Measurements from ENCODE around the gene TMEM54.
"Not testable (repeated sequence)": the region's sequence is repeated elsewhere in the genome, so short reads cannot be mapped to it uniquely, and the experiment has no call there.

Gene TMEM54

DNA sequence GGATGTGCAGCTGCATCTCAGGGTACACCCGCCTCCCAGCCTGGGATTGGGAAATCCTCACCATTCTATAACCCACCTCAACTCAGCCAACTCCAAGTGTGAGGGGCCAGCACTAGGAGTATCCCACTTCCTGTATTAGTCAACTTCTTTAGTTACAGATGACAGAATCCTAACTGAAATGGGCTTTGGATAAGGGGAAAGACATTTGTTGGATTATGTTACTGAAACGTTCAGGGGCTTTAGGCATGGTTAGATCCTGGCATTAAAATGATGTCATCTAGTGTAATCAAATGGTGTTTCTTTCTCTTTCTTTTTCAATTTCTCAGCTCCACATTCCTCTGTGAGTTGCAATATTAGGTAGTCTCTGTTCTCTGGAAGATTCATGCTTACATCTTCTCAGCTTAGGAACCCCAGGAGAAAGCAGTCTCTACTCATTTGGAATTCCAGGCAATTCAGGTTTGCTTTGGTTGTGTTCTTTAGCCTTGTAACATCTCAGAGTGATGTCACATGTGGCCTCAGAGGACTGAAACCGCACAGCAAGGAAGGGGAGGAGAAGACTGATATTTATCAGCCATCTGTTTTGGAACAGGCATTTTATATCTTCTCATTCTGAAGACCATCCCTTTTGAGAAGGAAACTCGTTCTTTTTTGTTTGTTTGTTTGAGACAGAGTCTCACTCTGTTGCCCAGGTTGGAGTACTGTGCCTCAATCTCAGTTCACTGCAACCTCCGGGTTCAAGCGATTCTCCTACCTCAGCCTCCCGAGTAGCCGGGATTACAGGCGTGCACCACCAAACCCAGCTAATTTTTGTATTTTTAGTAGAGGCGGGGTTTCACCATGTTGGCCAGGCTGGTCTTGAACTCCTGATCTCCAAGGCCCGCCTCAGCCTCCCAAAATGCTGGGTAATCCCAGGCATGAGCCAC, 18.9 kb upstream of the TMEM54 start:
- DNase-seq (ENCODE audit: low spot score), result no peak

DNA sequence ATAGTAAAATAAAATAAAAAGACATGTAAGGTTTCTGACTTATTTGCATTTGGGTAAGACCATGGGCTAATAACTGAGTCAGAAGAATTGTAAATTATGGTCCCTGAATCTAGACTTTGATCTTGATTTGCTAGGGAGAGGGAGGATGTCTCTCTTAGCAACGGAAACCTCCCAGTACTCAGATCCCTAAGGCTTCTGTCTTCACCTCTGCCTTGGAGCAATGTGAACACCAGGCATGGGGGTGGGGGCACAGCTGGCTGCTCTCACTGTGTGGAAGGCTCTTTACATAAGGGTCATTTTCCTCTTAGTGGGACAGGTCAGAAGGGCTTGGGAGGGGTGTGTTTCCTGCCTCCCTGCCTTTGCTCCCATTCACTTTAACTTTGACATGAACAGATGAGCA, 17.0 kb upstream of the TMEM54 start:
- DNase-seq (ENCODE audit: low spot score), result no peak

DNA sequence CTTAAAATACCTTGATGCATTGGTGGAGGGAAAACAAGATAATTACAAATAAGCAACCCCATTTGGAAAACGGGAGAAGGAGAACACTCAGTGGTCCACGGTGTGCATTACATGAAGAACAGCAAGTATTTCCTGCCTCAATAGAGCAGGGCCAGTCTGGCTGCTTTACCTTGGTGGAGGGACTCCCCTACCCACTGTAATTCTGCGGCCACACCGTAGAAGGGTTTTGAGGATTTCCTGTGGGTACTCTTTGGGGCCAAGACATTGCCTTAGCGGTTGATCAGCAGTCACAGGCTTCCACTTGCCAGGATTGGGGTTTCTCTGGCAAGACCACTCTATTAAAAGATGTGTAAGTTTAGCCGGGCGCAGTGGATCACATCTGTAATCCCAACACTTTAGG, 16.3 kb upstream of the TMEM54 start:
- DNase-seq (ENCODE audit: low spot score), result no peak

DNA sequence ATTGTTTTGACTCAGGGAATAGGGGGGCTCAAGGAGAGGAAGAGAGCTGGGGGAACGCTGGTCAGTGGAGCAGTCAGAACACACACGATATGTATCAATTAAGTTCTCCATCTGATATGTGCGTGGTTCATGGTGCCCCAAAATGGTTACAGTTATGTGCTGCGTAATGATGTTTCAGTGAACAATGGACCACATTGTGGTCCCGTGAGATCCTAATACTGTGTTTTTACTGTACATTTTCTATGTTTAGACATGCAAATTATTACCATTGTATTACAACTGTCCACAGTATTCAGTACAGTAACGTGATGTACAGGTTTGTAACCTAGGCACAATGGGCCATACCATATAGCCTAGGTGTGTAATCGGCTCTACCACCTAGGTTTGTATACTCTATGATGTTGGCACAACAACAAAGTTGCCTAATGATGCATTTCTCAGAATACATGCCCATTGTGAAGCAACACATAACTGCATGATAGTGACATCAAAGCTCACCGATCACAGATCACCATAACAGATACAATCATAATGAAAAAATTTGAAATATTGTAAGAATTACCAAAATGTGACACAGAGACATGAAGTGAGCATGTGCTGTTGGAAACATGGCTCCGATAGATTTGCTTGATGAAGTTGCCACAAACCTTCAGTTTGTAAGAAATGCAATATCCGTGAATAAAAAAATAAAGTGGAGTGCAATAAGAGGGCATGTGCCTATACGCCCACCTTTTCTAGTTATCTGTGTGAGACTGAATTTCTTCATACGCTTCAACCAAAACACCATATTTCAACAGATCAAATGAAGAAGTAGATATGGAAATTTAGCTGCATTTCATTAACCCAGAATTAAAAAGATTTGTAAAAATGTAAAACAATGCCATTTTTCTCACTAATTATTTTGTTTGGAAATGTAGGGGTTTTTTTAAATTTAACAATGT, 14.8 kb upstream of the TMEM54 start:
- no peak for DNase-seq (ENCODE audit: low spot score)

DNA sequence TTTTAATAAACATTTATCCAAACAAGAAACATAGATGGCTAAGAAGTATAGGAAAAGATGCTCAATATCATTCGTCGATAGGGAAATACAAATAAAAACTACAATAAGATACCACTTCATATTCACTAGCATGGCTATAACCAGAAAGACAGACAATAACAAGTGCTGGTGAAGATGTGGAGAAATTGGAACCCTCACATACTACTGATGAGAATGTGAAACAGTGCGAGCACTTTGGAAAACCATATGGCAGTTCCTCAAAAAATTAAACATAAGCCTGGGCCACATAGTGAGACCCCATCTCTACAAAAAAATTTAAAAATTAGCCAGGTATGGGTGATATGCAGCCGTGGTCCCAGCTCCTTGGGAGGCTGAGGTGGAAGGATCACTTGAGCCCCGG, 9.1 kb upstream of the TMEM54 start:
- DNase-seq (ENCODE audit: low spot score), result no peak

DNA sequence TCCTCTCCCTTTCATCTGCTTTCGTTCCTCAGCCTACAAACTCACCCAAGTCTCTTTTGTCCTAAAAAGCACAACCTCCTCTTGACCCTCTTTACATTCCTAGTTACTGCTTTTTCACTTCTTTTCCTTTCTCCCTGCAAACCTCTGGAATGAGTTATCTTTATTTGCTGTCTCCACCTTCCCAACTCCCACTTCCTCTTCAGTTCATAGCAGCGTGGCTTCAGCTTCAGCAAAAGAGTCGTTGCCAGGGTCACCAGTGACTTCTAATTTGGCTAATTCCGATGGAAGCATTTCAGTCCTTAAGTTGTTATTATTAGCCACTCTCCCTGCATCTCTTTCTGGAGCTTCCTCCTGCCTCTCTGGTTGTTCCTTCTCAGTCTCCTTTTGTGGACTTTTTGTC, 6.2 kb upstream of the TMEM54 start:
- DNase-seq (ENCODE audit: low spot score), result no peak

DNA sequence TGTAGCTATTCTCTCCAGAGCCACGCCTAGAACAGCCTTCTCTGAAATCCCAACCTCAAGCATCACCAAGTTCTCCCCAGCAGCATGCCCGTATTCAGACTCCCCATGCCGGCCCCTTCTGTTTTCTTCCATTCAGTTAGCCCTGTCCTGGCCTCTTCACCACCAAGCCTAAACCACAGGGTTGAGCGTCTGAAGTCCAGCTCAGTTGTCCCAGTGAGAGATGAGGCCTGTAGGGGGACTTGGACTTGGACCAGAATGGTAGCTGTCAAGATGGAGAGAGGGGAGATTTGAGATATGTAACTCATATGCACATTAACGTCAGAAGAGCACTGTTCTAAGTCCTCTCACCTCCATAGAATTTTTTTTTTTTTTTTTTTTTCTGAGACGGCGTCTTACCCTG, 5.5 kb upstream of the TMEM54 start:
- no peak for DNase-seq (ENCODE audit: low spot score)

DNA sequence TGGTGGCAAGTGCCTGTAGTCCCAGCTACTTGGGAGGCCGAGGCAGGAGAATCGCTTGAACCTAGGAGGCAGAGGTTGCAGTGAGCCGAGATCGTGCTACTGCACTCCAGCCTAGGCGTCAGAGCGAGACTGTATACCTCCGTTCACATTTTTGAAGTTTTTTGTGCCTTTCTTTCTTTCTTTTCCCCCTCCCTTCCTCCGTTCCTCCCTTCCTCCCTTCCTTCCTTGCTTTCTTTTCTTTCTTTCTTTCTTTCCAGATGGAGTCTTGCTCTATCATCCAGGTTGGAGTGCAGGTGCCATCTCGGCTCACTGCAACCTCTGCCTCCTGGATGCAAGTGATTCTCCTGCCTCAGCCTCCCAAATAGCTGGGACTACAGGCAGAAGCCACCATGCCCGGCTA, 4.4 kb upstream of the TMEM54 start:
- not testable (repeated sequence) for DNase-seq (ENCODE audit: low spot score)

DNA sequence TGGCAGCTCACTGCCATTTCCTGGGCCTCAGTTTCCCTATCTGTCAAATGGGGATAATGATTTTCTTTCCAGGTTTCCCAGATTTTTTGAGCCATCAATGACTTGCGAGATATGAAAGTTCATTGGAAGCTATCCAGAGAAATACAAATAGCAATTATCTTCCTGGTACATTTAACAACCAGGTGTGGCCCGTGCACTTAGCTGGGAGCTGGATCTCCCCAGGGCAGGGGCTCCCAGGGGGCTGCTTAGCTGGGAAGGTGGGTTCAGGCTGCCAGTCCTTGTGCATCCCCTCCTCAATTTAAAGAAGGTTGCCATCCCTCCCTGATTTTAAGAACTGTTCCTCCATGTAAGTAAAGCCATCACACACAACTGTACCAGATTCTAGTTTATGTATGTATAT, 3.6 kb upstream of the TMEM54 start:
- DNase-seq (ENCODE audit: low spot score), result no peak

DNA sequence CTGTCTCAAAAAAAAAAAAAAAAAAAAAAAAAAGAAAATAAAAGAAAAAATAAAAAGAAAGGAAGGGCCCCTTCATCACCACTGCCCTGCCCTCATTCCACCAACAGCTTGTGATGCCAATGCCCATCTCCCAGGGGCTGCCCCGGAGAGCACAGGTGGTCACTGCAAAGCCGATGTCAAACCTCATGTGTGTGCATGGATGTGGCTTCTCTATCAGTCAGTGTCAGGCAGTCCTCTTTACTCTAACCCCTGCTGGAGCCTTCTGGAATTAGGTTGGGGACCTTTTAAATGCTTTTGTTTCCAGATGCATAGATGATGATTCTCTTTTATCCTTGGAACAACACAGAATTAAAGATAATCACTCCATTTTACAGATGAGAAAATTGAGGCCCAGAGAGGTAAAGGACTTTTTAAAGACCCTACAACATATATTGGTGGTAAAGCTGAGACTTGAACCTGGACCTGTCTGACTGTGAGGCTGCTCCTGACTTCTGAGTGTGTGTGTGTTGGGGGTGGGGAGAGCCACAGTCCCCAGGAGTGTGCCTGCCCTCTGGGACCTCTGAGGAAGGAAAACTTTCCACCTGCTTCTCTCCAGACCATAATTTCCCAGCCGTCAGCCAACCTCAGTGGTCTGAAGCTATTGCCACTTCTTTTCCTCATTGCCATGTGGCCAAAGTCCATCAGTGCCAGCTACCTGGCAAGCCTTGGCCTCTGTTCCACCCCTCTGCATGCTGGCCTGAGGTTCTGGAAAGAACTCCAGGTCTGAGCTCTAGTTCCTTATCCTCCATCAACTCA, 3.0 kb upstream of the TMEM54 start:
- DNase-seq (ENCODE audit: low spot score), result peak; percentile 68

DNA sequence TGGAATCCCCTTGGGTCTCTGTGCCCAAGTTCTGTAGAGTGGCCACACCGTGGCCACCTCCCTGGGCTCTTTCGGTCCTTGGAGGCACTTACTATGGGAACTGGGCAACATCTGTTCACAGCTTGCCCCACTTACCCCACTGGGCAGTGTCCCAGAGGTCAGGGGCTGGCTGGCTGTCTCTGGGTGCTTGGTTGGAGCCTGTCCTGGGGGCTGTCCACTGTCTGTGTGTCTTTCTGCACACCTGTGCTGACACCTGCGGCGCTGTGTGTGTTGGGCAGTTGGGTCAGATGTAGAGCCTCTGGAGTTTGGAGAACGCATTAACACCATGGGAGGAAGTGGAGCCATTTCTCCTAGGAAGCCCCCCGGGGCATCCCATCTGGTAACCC, 1.3 kb upstream of the TMEM54 start:
- no peak for DNase-seq (ENCODE audit: low spot score)

DNA sequence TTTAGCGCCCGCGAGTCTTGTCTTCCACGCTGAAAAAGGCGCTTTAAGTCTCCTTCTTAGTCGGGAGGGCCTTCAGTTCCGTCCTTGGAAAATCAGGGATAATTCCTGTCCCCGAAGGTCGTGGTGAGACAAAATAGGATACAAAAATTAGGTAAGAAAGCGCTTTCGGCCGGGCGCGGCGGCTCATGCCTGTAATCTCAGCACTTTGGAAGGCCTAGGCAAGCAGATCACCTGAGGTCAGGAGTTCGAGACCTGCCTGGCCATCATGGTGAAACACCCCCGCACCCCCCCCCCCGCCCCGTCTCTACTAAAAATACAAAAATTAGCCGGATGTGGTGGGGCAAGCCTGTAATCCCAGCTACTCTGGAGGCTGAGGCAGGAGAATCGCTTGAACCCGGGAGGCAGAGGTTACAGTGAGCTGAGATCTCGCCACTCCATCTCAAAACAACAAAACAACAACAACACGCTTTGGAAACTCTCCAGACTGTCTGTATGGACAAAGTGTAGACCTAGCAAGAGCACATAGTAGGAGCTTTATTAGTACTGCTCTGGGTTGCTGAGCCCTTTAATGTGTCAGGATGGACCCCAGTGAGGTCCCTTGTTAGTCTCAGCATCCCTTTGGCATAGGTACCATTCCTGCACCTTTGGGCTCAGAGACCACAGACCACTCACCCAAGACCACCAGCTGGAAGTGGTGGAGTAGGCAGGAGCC, 790 bp upstream of the TMEM54 start:
- no peak for DNase-seq (ENCODE audit: low spot score)

DNA sequence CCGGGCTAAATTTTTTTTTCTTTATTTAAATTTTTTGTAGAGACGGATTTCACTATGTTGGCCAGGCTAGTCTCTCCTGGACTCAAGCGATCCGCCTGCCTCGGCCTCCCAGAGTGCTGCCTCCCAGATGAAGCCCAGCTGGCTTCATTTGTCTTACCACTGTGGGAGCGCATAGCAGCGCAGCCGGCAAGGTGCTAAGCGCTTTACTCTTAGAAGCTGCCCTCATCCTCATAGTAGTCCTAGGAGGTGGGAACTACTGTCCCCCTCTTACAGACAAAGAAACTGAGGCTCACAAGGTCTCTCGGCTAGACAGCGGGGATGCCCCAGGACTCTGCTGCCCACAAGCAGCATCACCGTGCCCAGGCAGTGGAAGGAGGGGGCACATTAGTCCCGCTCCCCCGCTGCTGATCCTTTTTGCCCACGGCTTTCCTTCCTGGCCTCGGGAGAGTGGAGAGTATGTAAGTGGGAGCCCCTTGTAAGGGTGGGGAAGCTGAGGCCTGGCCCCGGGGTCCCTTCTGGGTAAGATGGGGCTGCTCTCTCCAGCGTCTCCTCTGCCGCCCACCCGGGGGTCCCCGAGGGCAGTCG, 726 bp downstream of the TMEM54 start:
- no peak for DNase-seq (ENCODE audit: low spot score)

DNA sequence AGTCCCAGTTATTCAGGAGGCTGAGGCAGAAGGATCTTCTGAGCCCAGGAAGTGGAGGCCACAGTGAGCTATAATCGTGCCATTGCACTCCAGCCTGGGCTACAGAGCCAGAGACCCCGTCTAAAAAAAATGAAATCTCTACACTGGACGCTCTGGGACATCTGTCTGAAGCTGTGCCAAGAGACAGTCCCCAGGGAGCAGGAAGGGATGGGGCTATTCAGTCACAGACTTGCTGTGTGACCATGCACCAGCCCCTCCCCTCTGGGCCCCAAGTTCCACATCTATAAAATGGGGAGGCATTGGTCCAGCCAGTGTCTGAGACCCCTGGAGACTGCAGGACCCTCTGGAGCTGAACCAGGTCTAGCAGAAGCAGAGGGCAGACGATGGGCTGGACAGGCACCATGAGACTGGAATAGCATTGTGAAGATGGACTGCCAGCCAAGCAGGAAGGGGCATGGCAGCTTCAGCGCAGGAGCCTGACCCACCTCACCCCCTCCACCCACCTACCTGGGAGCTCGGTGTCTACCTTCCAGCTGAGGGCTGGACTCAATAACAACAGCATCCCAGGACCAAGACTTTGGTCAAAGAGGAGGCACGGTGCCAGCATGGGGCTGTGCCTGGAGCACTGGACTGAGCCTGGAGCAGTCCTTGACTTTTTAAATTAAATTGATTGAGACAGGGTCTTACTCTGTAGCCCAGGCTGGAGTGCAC, 1.4 kb downstream of the TMEM54 start:
- no peak for DNase-seq (ENCODE audit: low spot score)

DNA sequence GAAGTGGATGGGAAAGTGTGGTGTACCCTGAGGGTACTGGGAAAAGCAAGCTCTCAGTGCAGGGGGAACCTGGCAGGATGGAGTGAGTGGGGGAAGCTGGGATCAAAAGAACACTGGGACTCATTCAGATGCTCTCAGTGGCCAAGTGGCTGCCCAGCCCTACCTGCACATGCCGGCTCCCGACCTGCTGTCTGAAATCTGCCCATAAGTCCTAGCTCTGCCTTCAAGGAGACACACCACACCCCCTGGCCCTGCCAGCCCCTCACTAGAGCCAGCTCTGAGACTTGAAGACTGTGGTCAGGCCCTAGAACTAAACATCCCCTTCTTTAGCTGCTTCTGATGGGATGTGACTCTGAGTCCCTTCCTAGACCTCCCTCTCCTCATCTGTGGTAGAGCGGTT, 2.2 kb downstream of the TMEM54 start:
- no peak for DNase-seq (ENCODE audit: low spot score)

DNA sequence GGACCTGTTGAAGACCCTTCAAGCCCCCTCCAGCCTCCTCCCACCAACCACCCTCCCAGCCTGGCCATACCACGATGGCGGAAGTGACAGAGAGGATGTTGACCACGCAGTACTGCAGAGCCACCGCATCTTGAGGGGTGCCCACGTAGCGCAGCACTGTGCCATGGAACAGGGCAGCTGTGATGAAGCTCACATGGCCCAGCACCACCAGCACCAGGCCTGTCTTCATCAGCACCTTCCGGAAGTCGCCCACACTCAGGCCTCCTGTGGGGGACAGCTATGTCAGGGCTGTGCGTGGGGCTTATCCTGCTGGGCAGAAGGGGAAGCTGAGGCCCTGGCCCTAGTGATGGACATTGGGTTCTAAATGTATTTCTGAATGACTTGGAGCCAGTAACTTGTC, 3.1 kb downstream of the TMEM54 start:
- no peak for DNase-seq (ENCODE audit: low spot score)

DNA sequence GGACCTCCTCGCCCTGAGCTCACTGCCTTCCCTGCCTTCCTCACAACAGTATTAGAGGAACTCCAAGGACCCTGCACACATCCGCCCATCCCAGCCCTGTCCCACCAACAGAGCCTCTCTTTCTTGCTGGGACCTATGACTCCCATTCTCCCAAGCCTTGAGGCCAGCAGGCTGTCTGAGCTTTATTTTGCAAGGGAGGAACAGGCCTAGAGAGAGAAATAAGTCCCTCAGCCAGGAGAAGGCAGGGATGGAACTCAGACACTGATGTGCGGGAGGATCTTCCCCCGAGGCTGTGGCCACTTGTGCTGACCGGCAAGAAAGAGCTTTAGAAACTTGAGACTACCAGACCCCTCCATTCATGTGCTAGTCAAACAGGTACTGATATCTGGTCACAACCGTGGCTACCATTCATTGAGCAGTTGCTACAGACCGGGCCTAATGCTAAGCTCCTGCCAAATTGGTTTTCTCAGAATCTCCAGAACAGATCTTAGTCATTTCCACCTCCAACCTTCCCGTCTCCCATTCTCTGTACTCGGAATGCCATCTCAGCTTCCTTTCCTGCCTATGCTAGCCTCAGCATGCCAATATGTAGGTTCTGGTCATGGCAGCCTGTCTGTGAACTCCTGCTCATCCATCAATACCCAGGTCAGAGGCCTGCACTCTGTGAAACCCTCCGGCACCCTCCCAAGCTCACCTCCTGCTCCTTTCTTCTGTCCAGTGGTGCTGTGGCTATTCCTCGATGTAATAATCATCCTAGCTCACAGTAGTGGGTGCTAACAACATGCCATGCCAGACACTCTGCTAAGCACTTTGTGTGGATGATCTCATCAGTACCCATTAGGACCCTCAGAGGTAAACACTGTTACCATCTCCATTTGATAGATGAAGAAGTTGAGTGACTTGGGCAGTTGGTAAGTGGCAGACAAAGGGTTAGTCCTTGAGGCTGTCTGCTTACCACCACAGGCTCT, 3.8 kb downstream of the TMEM54 start:
- DNase-seq (ENCODE audit: low spot score), result no peak

DNA sequence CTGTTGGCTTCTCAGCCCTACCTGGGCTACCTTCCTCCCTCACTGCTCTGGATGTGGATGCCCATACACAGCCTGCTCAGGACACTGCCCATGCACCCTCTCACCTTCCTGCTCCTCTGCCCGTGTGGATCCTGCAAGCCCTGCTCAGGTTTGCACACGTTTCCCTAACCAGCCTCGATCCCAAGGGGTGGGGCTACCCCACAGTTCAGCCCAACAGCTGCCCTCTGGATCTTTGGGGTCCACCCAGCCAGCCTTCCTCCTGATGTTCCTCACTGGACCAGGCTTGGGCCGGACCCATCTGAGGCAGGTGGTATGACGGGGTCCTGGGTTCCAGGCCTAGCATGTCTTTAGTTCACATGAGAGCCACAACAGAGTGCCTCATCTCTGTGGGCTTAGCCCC, 4.7 kb downstream of the TMEM54 start:
- DNase-seq (ENCODE audit: low spot score), result no peak
